K562 (cell line): ENCODE measurements around the gene OPHN1. TPM values are rescaled to one million over a fixed set of nuclear protein-coding genes. Genes with fewer than 3 reads are reported as not detected.

Experiments
- KAT7 ChIP-seq: sonication (generic); formaldehyde crosslinking; IDR thresholded peaks from 2 replicates; pipeline ENCODE4 v1.8.0; 2022; ENCODE audit warnings: missing genetic modification reagents, mild to moderate bottlenecking, borderline replicate concordance
- PPARD ChIP-seq: fragments of 250-450 bp; sonication (Bioruptor Pico); IDR thresholded peaks from 2 replicates; pipeline ENCODE4 v1.8.0; 2022; ENCODE audit warnings: inconsistent platforms, mild to moderate bottlenecking, moderate library complexity
- RBBP5 ChIP-seq: fragments of 200-600 bp; sonication (generic); IDR thresholded peaks from 2 replicates; pipeline ENCODE4 v1.6.1; 2012; ENCODE audit warnings: borderline replicate concordance, mild to moderate bottlenecking, low read length, control low read depth, inconsistent platforms; ENCODE audit not compliant: insufficient read depth, poor library complexity, severe bottlenecking
- REST ChIP-seq, 2 experiments: fragments of 450-650 bp; formaldehyde crosslinking in 1 of 2; IDR thresholded peaks; 2 replicates each; pipeline versions ENCODE4 v1.4.0 to v1.6.1; 2014 to 2020; ENCODE audit warnings: mild to moderate bottlenecking in 2 of 2, borderline replicate concordance in 1 of 2, low read depth in 1 of 2
- ZC3H4 ChIP-seq: sonication (generic); formaldehyde crosslinking; IDR thresholded peaks from 2 replicates; pipeline ENCODE4 v1.9.0; 2021; ENCODE audit warnings: missing genetic modification reagents, borderline replicate concordance
- polyA plus RNA-seq, 8 experiments: library from polyadenylated mRNA; depleted of rRNA in 4 of 8; stranded (reverse) in 5 of 8; unstranded in 3 of 8; fragments of >200 nt; fragmentation: Nextera tagmentation in 2 of 8; fragmentation: Illumina TruSeq in 1 of 8; extraction: Ambion mirVana in 2 of 8; extraction: Trizol in 1 of 8; gene quantifications; 2 replicates each; pipeline versions ENCODE4 v1.2.1 to v1.2.3, GENCODE V29; 2011 to 2014; ENCODE audit warnings: inconsistent platforms in 1 of 8, missing spikeins in 1 of 8
- total RNA-seq, 7 experiments: library from RNA; depleted of rRNA in 6 of 7; stranded (reverse); fragments of >200 nt in 6 of 7; fragmentation: Illumina TruSeq in 2 of 7; extraction: Trizol in 2 of 7; gene quantifications; 2 replicates each; pipeline versions ENCODE4 v1.2.1 to v1.2.3, GENCODE V29; 2011 to 2021; ENCODE audit warnings: low replicate concordance in 1 of 7
- TF ChIP-seq, protein P1 (sequence below): sonication (generic); formaldehyde crosslinking; IDR thresholded peaks from 2 replicates; pipeline ENCODE4 v1.4.0; 2020; ENCODE audit warnings: mild to moderate bottlenecking, missing genetic modification reagents

OPHN1 gene
- total and polyA plus RNA-seq, 9 of the 15 experiments (the other 6 are each of a cell fraction or from before 2014, with no cell fraction given): 0.28 to 1.8 (median 1.0) TPM

- TF ChIP-seq REST (IDR thresholded peaks at IDR 0.05; ENCODE audit: borderline replicate concordance): no peak
- no peak for TF ChIP-seq REST (CRISPR knock-in tag; IDR thresholded peaks at IDR 0.05; ENCODE audit: low read depth)
- no peak for TF ChIP-seq ZC3H4 (CRISPR knock-in tag)
- no peak for TF ChIP-seq KAT7 (CRISPR knock-in tag)
- TF ChIP-seq, protein P1, sequence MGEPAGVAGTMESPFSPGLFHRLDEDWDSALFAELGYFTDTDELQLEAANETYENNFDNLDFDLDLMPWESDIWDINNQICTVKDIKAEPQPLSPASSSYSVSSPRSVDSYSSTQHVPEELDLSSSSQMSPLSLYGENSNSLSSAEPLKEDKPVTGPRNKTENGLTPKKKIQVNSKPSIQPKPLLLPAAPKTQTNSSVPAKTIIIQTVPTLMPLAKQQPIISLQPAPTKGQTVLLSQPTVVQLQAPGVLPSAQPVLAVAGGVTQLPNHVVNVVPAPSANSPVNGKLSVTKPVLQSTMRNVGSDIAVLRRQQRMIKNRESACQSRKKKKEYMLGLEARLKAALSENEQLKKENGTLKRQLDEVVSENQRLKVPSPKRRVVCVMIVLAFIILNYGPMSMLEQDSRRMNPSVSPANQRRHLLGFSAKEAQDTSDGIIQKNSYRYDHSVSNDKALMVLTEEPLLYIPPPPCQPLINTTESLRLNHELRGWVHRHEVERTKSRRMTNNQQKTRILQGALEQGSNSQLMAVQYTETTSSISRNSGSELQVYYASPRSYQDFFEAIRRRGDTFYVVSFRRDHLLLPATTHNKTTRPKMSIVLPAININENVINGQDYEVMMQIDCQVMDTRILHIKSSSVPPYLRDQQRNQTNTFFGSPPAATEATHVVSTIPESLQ (CRISPR knock-in tag): no peak
- TF ChIP-seq RBBP5: no peak
- TF ChIP-seq PPARD (CRISPR knock-in tag): no peak
Observed at GRCh38 chrX:68084765-68085164, 348.5 kb downstream of the OPHN1 start (continued).
